NT2/D1 (cell line): ENCODE results near the gene ENTPD7.
"Not testable (repeated sequence)": the region's sequence is repeated elsewhere in the genome, so short reads cannot be mapped to it uniquely, and the experiment has no call there.

Experiments used
- DNase-seq: peaks from one replicate; pipeline ENCODE4 v3.0.0-alpha.2; 2011; ENCODE audit warnings: low read depth, low spot score
- H3K27me3 ChIP-seq: 2 replicates; pipeline ENCODE4 v1.6.0; 2011; ENCODE audit warnings: mild to moderate bottlenecking; ENCODE audit not compliant: insufficient read length, insufficient read depth
- H3K36me3 ChIP-seq: 2 replicates; pipeline ENCODE4 v1.6.1; 2011; ENCODE audit warnings: mild to moderate bottlenecking, low read length, mixed read lengths; ENCODE audit not compliant: insufficient read depth, insufficient read length
- H3K4me1 ChIP-seq: 2 replicates; pipeline ENCODE4 v1.5.1; 2011; ENCODE audit not compliant: insufficient read depth, insufficient read length
- H3K4me3 ChIP-seq: 2 replicates; pipeline ENCODE4 v1.5.1; 2011; ENCODE audit warnings: low read depth; ENCODE audit not compliant: insufficient read length
- H3K9ac ChIP-seq: 2 replicates; pipeline ENCODE4 v1.6.0; 2011; ENCODE audit warnings: low read depth; ENCODE audit not compliant: insufficient read length
- H3K9me3 ChIP-seq: 2 replicates; pipeline ENCODE4 v1.5.1; 2011; ENCODE audit warnings: mild to moderate bottlenecking, low read length; ENCODE audit not compliant: insufficient read depth
- SUZ12 ChIP-seq: IDR thresholded peaks from 2 replicates; pipeline ENCODE4 v1.6.1; 2011; ENCODE audit not compliant: insufficient read length, insufficient read depth; ENCODE audit errors: extremely low read depth
- YY1 ChIP-seq: IDR thresholded peaks from 2 replicates; pipeline ENCODE4 v1.6.1; 2011; ENCODE audit not compliant: insufficient read length, insufficient read depth
- ZNF274 ChIP-seq: IDR thresholded peaks from 2 replicates; pipeline ENCODE4 v1.6.1; 2011; ENCODE audit warnings: mild to moderate bottlenecking, low read depth, low read length

The ENTPD7 gene

DNA sequence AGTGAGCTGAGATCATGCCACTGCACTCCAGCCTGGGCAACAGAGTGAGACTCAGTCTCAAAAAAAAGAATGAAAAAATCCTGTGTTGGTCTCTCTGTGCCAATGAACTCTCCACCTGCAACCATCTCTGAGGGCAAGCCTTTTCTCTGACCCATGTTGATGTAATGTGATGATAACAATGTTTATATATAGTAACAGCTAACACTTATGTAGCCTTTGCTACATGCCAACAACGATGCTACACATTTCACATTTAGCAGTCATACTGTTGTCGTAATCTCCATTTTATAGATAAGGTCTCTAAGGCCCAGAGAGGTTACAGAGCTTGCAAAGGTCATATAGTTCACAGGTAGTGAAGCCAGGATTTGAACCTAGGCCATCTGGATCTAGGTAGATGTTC lies 61.1 kb downstream of the ENTPD7 start:
- Histone ChIP-seq H3K9ac (no peak overlapping the region), H3K4me3 (no peak overlapping the region), H3K27me3 (no peaks in the 10 kb centered on the region), H3K36me3 (peaks cover 82% of the 10 kb centered on the region), H3K4me1 (no peaks in the 10 kb centered on the region), H3K9me3 (no peaks in the 10 kb centered on the region)
- no peak for DNase-seq
- no peak for TF ChIP-seq SUZ12
- TF ChIP-seq ZNF274 = no peak
- TF ChIP-seq YY1 = no peak

- DNase-seq = no peak
- Histone ChIP-seq H3K9me3 (no peaks in the 10 kb centered on the region), H3K4me1 (no peaks in the 10 kb centered on the region), H3K4me3 (no peak overlapping the region), H3K27me3 (no peaks in the 10 kb centered on the region), H3K36me3 (peaks cover 46% of the 10 kb centered on the region), H3K9ac (no peak overlapping the region)
- no peak for TF ChIP-seq YY1
- TF ChIP-seq ZNF274 = no peak
- no peak for TF ChIP-seq SUZ12
These were observed 70.7 kb downstream of the ENTPD7 start for GRCh38 chr10:99730026-99730425.

DNA sequence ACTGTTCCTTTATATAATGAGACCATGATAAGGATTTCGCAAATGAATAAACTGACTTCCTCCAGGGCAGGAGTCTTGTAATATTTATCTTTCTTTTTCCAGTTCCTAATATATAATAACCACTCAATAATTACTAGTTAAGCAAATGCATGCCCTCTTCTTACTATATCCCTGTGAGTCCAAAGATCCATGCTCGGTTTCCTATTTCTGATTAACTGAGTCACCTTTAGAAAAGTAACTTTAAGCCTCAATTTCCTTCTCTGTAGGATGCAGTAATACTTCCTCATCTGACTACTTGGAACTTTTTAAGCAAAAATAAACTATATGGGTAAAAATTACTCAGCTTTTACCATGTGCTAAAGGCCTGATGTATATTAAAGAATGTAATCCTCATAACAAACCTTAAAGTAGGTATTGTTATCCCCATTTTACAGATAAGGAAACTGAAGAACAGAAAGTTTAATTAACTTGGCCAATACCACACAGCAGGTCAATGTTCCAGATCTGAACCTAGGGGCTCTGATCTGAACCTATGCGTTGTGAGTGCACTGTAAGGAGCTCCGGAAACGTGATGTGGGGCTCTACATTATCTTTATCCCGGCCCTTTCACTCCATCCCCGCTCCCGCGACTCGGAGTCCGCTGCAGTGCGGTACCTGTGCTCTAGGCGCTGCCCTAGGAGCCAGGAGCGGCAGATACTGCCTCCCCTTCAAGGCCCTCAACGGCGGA lies 72.2 kb downstream of the ENTPD7 start:
- Histone ChIP-seq H3K4me3 (peak overlapping the region; percentile 78), H3K9ac (peak overlapping the region; percentile 90), H3K36me3 (peaks cover 39% of the 10 kb centered on the region), H3K9me3 (no peaks in the 10 kb centered on the region), H3K4me1 (no peaks in the 10 kb centered on the region), H3K27me3 (no peaks in the 10 kb centered on the region)
- no peak for DNase-seq
- TF ChIP-seq SUZ12 = no peak

GRCh38 chr10:99732033-99732842 lies 72.9 kb downstream of the ENTPD7 start, which contains the start of the genes COX15 and CUTC:
COX15 (minus strand) TSS chr10:99732127; CDS start chr10:99732049, 78 bp downstream.
CUTC (plus strand) TSS chr10:99732234; CDS start chr10:99732349, 115 bp downstream.
- Histone ChIP-seq H3K9ac (peak within 1 kb of the TSS; percentile 90), H3K4me3 (peak within 1 kb of the TSS; percentile 78), H3K36me3 (peaks cover 40% of the 10 kb centered on the region), H3K4me1 (no peaks in the 10 kb centered on the region), H3K27me3 (no peaks in the 10 kb centered on the region), H3K9me3 (no peaks in the 10 kb centered on the region)
- peak; percentile 91 for DNase-seq
- TF ChIP-seq SUZ12 = no peak
- no peak for TF ChIP-seq YY1
- TF ChIP-seq ZNF274 = no peak

DNA sequence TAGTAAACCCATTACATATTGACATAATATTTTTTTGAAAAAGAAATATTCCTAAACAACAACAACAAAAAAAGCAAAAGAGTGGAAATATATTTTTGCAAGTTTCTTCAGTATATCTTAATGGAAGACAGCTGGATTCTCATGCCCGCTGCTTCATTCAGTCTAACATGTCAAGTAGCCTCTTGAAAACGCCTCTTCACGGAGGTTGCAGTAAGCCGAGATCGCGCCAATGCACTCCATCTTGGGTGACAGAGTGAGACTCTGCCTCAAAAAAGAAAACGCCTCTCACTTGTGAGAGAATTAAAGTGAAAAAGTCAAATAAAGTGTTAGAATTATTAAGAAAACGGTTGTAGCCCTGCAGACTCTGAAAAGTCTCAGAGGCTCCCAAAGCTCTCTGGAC lies 74.1 kb downstream of the ENTPD7 start:
- H3K27me3 ChIP-seq = no peaks in the 10 kb centered on the region
- no peak for TF ChIP-seq YY1
- TF ChIP-seq ZNF274 = no peak
- no peak for TF ChIP-seq SUZ12
- peak overlapping the region; percentile 21 for H3K9ac ChIP-seq
- no peak for DNase-seq
- H3K9me3 ChIP-seq = no peaks in the 10 kb centered on the region
- H3K4me3 ChIP-seq = no peak overlapping the region
- H3K36me3 ChIP-seq = peaks cover 38% of the 10 kb centered on the region
- H3K4me1 ChIP-seq = no peaks in the 10 kb centered on the region

DNA sequence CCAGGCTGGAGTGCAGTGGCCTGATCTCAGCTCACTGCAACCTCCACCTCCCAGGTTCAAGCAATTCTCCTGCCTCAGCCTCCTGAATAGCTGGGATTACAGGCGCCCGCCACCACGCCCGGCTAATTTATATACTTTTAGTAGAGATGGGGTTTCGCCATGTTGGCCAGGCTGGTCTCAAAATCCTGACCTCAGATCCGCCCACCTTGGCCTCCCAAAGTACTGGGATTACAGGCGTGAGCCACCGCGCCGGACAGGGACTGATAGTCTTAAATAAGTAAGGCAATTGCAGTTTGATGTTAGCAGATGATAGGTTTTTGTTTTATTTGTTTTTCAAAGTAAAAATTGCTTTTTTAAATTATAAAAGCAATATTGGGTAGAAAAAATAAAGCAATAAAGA lies 74.8 kb downstream of the ENTPD7 start:
- not testable (repeated sequence) for DNase-seq, H3K9ac ChIP-seq, H3K4me1 ChIP-seq, H3K4me3 ChIP-seq, H3K27me3 ChIP-seq, H3K9me3 ChIP-seq
- peaks cover 34% of the 10 kb centered on the region for H3K36me3 ChIP-seq

DNA sequence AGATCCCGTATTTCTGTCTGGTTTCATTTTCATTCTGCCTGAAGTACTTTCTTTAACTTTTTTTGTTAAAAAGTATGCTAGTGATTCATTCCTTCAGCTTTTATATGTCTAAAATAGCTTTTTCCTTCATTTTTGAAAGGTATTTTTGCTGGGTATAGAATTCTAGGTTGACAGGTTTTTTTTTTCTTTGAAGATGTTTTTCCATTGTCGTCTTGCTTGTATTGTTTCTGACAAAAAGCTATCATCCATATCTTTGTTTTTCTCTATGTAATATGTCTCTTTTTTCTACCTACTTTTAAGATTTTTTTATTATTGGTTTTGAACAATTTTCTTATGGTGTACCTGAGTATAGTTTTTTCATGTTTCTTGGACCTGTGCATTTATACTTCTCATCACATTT lies 81.0 kb downstream of the ENTPD7 start:
- no peaks in the 10 kb centered on the region for H3K27me3 ChIP-seq
- no peak overlapping the region for H3K9ac ChIP-seq
- no peak for DNase-seq
- H3K4me1 ChIP-seq = no peaks in the 10 kb centered on the region
- H3K4me3 ChIP-seq = no peak overlapping the region
- H3K36me3 ChIP-seq = peaks cover 74% of the 10 kb centered on the region
- TF ChIP-seq YY1 (no peak), ZNF274 (no peak), SUZ12 (no peak)
- H3K9me3 ChIP-seq = peaks cover 18% of the 10 kb centered on the region
